ENCODE results near the gene ZNF646. TPM values are rescaled to one million over a fixed set of nuclear protein-coding genes. Genes with fewer than 3 reads are reported as not detected.

The ZNF646 gene, protein sequence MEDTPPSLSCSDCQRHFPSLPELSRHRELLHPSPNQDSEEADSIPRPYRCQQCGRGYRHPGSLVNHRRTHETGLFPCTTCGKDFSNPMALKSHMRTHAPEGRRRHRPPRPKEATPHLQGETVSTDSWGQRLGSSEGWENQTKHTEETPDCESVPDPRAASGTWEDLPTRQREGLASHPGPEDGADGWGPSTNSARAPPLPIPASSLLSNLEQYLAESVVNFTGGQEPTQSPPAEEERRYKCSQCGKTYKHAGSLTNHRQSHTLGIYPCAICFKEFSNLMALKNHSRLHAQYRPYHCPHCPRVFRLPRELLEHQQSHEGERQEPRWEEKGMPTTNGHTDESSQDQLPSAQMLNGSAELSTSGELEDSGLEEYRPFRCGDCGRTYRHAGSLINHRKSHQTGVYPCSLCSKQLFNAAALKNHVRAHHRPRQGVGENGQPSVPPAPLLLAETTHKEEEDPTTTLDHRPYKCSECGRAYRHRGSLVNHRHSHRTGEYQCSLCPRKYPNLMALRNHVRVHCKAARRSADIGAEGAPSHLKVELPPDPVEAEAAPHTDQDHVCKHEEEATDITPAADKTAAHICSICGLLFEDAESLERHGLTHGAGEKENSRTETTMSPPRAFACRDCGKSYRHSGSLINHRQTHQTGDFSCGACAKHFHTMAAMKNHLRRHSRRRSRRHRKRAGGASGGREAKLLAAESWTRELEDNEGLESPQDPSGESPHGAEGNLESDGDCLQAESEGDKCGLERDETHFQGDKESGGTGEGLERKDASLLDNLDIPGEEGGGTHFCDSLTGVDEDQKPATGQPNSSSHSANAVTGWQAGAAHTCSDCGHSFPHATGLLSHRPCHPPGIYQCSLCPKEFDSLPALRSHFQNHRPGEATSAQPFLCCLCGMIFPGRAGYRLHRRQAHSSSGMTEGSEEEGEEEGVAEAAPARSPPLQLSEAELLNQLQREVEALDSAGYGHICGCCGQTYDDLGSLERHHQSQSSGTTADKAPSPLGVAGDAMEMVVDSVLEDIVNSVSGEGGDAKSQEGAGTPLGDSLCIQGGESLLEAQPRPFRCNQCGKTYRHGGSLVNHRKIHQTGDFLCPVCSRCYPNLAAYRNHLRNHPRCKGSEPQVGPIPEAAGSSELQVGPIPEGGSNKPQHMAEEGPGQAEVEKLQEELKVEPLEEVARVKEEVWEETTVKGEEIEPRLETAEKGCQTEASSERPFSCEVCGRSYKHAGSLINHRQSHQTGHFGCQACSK (N-terminal part only)
- 10 to 100 TPM in 3 of 4 donors, 1 to 10 TPM in 1; 3.3 to 17.3 (median 15.1) TPM for total RNA-seq

DNA sequence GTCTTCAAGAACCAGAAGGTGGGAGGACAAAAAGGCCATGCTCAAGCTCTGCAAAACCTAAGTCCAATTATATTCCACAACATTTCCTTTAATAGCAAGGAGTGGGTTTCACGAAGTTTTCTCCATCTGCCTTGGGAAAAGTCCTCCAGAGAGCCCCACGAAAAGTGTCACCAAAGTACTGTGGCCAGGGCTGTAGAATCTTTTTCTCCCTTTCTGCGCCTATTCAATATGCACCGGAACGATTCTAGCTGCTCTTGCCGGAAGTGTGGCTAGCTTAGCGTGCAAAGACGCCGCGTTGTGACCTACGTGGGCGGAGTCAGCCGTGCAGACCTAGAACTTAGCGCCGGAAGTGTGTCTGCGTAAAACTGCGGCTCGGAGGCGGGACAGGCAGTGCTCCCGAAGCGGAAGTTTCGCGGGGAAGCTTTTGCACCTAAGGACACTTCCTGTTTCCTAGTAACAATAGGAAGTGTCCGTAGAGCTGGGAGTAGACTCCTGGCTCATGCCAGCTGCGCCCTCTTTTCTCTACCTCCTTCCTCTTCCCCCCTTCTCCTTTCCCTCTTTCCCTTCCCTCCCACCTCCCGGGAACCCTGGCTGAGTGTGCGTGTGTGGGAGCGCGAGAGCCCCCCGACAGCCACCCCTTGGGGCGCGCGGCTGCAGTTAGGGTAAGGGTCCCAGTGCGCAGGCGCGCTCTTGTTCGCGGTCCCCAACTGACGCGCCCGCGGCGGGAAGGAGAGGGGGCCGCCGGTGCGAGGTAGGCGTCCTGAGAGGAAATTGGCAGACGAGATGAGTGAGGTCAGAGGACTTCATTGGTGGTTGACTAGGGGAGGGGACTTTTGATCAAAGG lies at the start of gene ZNF646, which contains the start of gene ZNF668:
TSS of gene ZNF646 (plus strand) at position 453 of the 844 bp plus-strand sequence. CDS start 1,903 bp downstream, outside the sequence.
TSS of gene ZNF668 (minus strand) at position 271 of the 844 bp plus-strand sequence. CDS start 9,781 bp downstream, outside the sequence.
- DNase-seq = peak; percentile 98
- peak within 1 kb of the TSS; percentile 92 to 93 for H3K27ac ChIP-seq
- peak; percentile 40 to 68 for TF ChIP-seq POLR2A (IDR thresholded peaks at IDR 0.05)
- TF ChIP-seq, protein P1, sequence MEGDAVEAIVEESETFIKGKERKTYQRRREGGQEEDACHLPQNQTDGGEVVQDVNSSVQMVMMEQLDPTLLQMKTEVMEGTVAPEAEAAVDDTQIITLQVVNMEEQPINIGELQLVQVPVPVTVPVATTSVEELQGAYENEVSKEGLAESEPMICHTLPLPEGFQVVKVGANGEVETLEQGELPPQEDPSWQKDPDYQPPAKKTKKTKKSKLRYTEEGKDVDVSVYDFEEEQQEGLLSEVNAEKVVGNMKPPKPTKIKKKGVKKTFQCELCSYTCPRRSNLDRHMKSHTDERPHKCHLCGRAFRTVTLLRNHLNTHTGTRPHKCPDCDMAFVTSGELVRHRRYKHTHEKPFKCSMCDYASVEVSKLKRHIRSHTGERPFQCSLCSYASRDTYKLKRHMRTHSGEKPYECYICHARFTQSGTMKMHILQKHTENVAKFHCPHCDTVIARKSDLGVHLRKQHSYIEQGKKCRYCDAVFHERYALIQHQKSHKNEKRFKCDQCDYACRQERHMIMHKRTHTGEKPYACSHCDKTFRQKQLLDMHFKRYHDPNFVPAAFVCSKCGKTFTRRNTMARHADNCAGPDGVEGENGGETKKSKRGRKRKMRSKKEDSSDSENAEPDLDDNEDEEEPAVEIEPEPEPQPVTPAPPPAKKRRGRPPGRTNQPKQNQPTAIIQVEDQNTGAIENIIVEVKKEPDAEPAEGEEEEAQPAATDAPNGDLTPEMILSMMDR (IDR thresholded peaks at IDR 0.05) = no peak
- no peaks in the 10 kb centered on the region for H3K9me3 ChIP-seq
- peak within 1 kb of the TSS; percentile 67 to 73 for H3K4me3 ChIP-seq
- H3K27me3 ChIP-seq = no peaks in the 10 kb centered on the region
- intact Hi-C loops (cut with DNase I; ENCODE audit: low total_unique reads) = no loop called here
- no peaks in the 10 kb centered on the region for H3K36me3 ChIP-seq
- peaks cover 0 to 10% of the 10 kb centered on the region in 2 donors for H3K4me1 ChIP-seq

DNA sequence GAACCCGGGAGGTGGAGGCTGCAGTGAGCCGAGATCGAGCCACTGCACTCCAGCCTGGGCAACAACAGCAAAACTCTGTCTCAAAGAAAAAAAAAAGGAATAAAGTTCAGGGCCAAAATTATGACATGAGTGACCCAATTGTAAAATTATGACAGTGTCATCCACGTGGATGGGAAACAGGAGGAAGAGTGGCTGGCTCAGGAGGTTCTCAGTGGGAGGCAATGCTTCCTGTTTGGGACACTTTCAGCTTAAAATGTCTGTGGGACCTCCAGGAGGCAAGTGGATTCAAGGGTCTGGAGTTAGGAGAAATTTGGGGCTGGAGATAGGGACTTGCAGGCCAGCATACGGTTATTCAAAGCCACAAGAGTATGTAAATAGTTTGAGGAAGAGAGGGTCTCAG lies 48.9 kb upstream of the ZNF646 start:
- no peaks in the 10 kb centered on the region for H3K4me1 ChIP-seq
- TF ChIP-seq POLR2A (IDR thresholded peaks at IDR 0.05) = no peak
- TF ChIP-seq, protein P1 (IDR thresholded peaks at IDR 0.05) = no peak
- no peak overlapping the region for H3K4me3 ChIP-seq
- DNase-seq = no peak
- H3K9me3 ChIP-seq = no peaks in the 10 kb centered on the region
- intact Hi-C loops (cut with DNase I; ENCODE audit: low total_unique reads) = no loop called here
- no peaks in the 10 kb centered on the region for H3K36me3 ChIP-seq
- H3K27ac ChIP-seq = no peak overlapping the region
- no peaks in the 10 kb centered on the region for H3K27me3 ChIP-seq

DNA sequence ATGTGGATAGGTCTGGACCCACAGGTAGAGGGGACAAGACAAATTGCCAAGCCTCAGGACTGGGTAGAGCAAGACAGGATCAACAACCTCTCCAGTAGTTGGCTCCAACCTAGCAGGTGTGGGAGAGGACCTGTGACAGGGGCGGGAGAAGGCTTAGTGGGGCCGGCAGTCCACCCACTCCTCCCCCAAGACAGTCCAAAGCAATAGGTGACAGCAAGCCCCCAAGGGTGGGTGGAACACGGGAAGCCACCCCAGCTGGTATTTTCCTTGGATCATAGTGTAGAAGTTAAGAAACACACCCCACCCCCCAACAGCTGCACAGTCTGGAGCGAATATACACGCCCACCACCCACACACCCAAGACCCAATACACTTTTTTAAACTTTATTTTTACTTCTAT lies 45.0 kb upstream of the ZNF646 start:
- TF ChIP-seq, protein P1 (IDR thresholded peaks at IDR 0.05) = no peak
- no peak for TF ChIP-seq POLR2A (IDR thresholded peaks at IDR 0.05)
- no peak for DNase-seq
- intact Hi-C loops (cut with DNase I; ENCODE audit: low total_unique reads) = no loop called here
- Histone ChIP-seq H3K36me3 (no peaks in the 10 kb centered on the region), H3K4me1 (peaks cover 0 to under 1% of the 10 kb centered on the region in 2 donors), H3K9me3 (no peaks in the 10 kb centered on the region), H3K27ac (no peak overlapping the region), H3K27me3 (no peaks in the 10 kb centered on the region), H3K4me3 (no peak overlapping the region)

DNA sequence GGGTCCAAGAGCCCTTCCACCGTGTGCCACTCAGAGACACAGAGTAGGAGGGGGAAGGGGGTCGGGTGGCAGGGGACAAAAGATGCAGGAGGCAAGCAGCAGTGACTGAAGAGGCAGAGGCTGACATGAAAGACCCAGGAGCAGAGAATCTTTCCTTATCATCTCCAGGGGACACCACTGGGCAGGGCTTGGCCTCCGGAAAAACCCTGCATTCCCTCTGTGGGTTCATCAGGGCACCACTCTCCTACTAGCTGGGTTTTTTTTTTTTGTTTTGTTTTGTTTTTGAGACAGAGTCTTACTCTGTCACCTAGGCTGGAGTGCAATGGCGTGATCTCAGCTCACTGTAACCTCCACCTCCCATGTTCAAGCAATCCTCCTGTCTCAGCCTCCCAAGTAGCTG lies 42.9 kb upstream of the ZNF646 start:
- no peaks in the 10 kb centered on the region for H3K9me3 ChIP-seq
- no peak for TF ChIP-seq POLR2A (IDR thresholded peaks at IDR 0.05)
- TF ChIP-seq, protein P1 (IDR thresholded peaks at IDR 0.05) = no peak
- H3K27me3 ChIP-seq = no peaks in the 10 kb centered on the region
- H3K36me3 ChIP-seq = no peaks in the 10 kb centered on the region
- peaks cover 6% of the 10 kb centered on the region in 2 donors for H3K4me1 ChIP-seq
- no peak overlapping the region for H3K4me3 ChIP-seq
- intact Hi-C loops (cut with DNase I; ENCODE audit: low total_unique reads) = no loop called here
- no peak overlapping the region for H3K27ac ChIP-seq
- DNase-seq = no peak
